Spleen (tissue), 11 donors: ENCODE data around the gene TEX2. TPM values are rescaled to one million over a fixed set of nuclear protein-coding genes. Genes with fewer than 3 reads are reported as not detected.

Source experiments
- DNase-seq: peaks from one replicate; pipeline ENCODE4 v3.0.0-alpha.2; 2020
- H3K27ac ChIP-seq, 8 donors: fragments of 200-600 bp; sonication (generic) in 7 of 8; 1 replicate in 4 of 8; 2 replicates in 4 of 8; pipeline versions ENCODE4 v1.5.0 to v1.8.0; 2016 to 2021; ENCODE audit warnings: inconsistent platforms in 4 of 8, mild to moderate bottlenecking in 4 of 8, moderate library complexity in 1 of 8
- H3K27me3 ChIP-seq, 7 donors: fragments of 200-600 bp; sonication (generic) in 6 of 7; replicated peaks in 1 of 7; 1 replicate in 4 of 7; 2 replicates in 3 of 7; pipeline versions ENCODE4 v1.5.0 to v1.8.0; 2016 to 2021; ENCODE audit warnings: inconsistent platforms in 3 of 7, mild to moderate bottlenecking in 1 of 7
- H3K36me3 ChIP-seq, 6 donors: fragments of 200-600 bp; sonication (generic) in 5 of 6; 1 replicate in 4 of 6; 2 replicates in 2 of 6; pipeline versions ENCODE4 v1.5.0 to v1.8.0; 2016 to 2021; ENCODE audit warnings: inconsistent platforms in 2 of 6
- H3K4me1 ChIP-seq, 6 donors: fragments of 200-600 bp; sonication (generic) in 5 of 6; 1 replicate in 3 of 6; 2 replicates in 3 of 6; pipeline versions ENCODE4 v1.5.0 to v1.8.0; 2016 to 2021; ENCODE audit warnings: inconsistent platforms in 3 of 6
- H3K4me3 ChIP-seq, 8 donors: fragments of 200-600 bp; sonication (generic) in 7 of 8; 1 replicate in 4 of 8; 2 replicates in 4 of 8; pipeline versions ENCODE4 v1.5.0 to v1.8.0; 2016 to 2021; ENCODE audit warnings: inconsistent platforms in 4 of 8, mild to moderate bottlenecking in 4 of 8, moderate library complexity in 2 of 8
- H3K9me3 ChIP-seq, 8 donors: fragments of 200-600 bp; sonication (generic) in 7 of 8; 1 replicate in 4 of 8; 2 replicates in 4 of 8; pipeline versions ENCODE4 v1.5.0 to v1.8.0; 2016 to 2021; ENCODE audit warnings: inconsistent platforms in 4 of 8
- POLR2A ChIP-seq, 3 donors: fragments of 450-650 bp; IDR thresholded peaks; one replicate each; pipeline ENCODE4 v1.5.1; 2017; ENCODE audit warnings: antibody characterized with exemption in 3 of 3, mild to moderate bottlenecking in 1 of 3
- POLR2AphosphoS5 ChIP-seq, 3 donors: sonication (generic); formaldehyde crosslinking; IDR thresholded peaks; one replicate each; pipeline ENCODE4 v1.5.1; 2017; ENCODE audit warnings: antibody characterized with exemption in 3 of 3
- WGBS, 5 donors: extraction: QIAGEN DNeasy Blood & Tissue Kit in 3 of 5; methylation state at CpG; one replicate each; pipeline versions ENCODE4 v1.1.5 to v1.1.7; 2013 to 2018; 5-methylcytosine and 5-hydroxymethylcytosine counted together
- intact Hi-C: fragments of 100-400 bp; cut with DNase I; formaldehyde crosslinking; loops from one replicate; pipeline ENCODE4 v1.15.0; 2023; ENCODE audit warnings: low total_unique reads
- polyA plus RNA-seq, 3 donors: library from polyadenylated mRNA; stranded (reverse); fragments of 200-250 nt; gene quantifications; one replicate each; pipeline ENCODE4 v1.2.1, GENCODE V29; 2013
- total RNA-seq, 7 donors: library from RNA; depleted of rRNA in 3 of 7; stranded (reverse); fragments of >200 nt in 3 of 7; fragmentation: NEBNext Ultra II Directional in 4 of 7; extraction: Animal tissue kit (Norgen Biotek cat#: 25700) in 4 of 7; gene quantifications; one replicate each; pipeline versions ENCODE4 v1.1.0 to v1.2.1, GENCODE V29; 2016 to 2021
- TF ChIP-seq, protein P1 (sequence below), 11 experiments: fragments of 200-600 bp in 7 of 11; fragments of 450-650 bp in 4 of 11; sonication (generic) in 4 of 11; IDR thresholded peaks in 8 of 11; conservative IDR thresholded peaks in 3 of 11; 1 replicate in 7 of 11; 2 replicates in 4 of 11; pipeline versions ENCODE4 v1.4.0 to v1.8.0; 2016 to 2021; ENCODE audit warnings: antibody characterized with exemption in 11 of 11, inconsistent platforms in 4 of 11, mild to moderate bottlenecking in 1 of 11
- donor health status: healthy with polysubstance abuse.
- donor health status: DM: no; HTN: no; CAD: no; lungs with moderate emphysema.
- donor health status: DM: no; HTN: no; CAD: no.
- donor health status: Bipolar disorder and iron deficiency.
- donor health status: healthy.
- donor health status: DM: no; HTN: no; CAD: no.
- donor health status: DM: yes; HTN: yes; CAD: no.

The TEX2 gene
- total and polyA plus RNA-seq, 10 donors: 3.0 to 44.5 (median 26.7) TPM

DNA sequence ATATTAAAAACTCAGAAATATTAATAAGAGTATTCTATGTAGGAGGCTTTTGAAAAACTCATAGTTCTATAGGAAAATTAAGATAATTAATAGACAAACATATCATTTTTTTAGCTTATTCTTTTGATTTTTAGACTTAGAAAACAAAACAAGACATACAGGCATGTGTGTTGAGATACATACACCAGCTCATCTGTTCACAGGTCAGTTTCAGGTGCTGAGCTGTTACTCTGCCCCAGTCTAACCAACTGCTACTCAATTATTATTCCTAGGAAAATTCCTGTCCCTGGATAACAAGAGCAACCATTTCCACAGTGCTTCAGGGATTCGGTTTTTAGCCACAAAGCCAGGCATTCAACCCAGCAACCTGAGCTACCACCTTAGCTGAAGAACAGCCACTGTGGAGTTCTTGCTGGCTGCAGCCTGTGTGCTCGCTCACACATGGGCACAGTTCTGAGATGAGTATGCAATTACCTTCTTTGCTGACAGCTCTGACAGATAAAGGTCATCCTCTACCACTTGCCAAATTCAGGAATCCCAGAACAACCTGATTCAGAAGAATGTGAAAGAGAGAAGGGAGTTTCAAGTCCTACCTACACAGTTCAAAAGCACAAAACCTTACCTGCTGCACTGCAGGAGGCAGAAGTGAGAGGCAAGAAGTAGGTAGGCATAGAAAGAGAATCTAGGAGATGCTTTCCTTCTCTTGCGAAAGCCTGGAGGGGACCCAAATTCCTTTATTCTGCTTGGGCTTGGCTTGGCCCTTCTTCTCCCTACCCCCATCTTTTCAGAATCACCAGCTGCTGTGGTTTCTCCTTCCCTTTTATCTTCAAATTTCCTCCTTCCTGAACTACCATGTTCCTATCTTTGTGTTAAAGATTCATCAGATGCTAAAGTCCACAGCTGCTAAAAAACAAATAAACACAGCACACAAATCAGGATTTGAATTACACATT is 62.7 kb downstream of the TEX2 start:
- H3K9me3 ChIP-seq: peaks cover 0 to 16% (median 8%) of the 10 kb centered on the region in 8 donors
- WGBS, 5 donors: 67 to 90% (median 75%) methylated on average over 3 of the region's 3 CpGs

DNA sequence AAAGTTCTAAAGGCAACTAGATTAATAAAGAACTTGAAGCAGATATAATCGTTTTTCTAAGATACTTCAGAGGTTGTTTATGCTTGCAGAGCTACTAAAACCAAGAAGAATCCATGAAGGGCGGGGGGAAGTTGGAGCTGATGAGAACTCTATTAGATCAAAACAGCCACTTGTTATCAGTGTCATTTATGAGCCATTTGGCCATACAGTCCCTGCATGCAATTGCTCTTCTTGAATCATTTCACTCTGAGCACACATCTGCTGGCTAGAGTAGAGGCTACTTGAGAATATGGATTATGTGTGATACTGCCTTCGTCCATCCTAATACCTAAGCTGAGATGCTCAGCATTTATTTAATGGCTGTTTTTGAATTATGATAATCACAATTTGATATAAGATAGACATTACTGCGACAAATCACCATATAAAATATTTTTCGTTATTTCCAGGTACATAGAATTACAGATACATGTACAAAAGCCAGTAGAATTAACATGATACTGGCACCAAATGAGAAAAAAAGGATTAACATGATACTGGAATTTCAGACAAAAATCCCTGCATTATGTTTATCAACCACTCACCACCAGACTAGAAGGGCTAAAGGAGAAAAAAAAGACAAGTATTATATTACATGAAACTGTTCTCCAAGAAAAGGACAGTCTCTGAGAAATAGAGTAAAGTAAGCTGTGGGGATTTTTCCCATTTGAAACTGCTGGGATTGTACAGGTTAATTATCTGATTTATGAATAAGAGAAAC is 64.5 kb downstream of the TEX2 start:
- no peak overlapping the region for H3K27ac ChIP-seq
- WGBS, 5 donors: 93 to 97% (median 96%) methylated on average over 5 of the region's 5 CpGs

More for the DNA sequence above, 62.7 kb downstream of the TEX2 start:
- H3K36me3 ChIP-seq: no peaks in the 10 kb centered on the region
- no peak for TF ChIP-seq POLR2A (IDR thresholded peaks at IDR 0.05)
- no peak for TF ChIP-seq POLR2AphosphoS5 (IDR thresholded peaks at IDR 0.05)
- TF ChIP-seq, protein P1, sequence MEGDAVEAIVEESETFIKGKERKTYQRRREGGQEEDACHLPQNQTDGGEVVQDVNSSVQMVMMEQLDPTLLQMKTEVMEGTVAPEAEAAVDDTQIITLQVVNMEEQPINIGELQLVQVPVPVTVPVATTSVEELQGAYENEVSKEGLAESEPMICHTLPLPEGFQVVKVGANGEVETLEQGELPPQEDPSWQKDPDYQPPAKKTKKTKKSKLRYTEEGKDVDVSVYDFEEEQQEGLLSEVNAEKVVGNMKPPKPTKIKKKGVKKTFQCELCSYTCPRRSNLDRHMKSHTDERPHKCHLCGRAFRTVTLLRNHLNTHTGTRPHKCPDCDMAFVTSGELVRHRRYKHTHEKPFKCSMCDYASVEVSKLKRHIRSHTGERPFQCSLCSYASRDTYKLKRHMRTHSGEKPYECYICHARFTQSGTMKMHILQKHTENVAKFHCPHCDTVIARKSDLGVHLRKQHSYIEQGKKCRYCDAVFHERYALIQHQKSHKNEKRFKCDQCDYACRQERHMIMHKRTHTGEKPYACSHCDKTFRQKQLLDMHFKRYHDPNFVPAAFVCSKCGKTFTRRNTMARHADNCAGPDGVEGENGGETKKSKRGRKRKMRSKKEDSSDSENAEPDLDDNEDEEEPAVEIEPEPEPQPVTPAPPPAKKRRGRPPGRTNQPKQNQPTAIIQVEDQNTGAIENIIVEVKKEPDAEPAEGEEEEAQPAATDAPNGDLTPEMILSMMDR (IDR thresholded peaks at IDR 0.05 in 8 of 11, conservative IDR thresholded peaks at IDR 0.05 in 3 of 11): no peak
- H3K4me3 ChIP-seq: no peak overlapping the region
- H3K27me3 ChIP-seq: no peaks in the 10 kb centered on the region
- no peak for DNase-seq
- intact Hi-C loops: no loop called here
- peaks cover 0 to 40% (median 16%) of the 10 kb centered on the region in 6 donors for H3K4me1 ChIP-seq
- H3K27ac ChIP-seq: no peak overlapping the region

DNA sequence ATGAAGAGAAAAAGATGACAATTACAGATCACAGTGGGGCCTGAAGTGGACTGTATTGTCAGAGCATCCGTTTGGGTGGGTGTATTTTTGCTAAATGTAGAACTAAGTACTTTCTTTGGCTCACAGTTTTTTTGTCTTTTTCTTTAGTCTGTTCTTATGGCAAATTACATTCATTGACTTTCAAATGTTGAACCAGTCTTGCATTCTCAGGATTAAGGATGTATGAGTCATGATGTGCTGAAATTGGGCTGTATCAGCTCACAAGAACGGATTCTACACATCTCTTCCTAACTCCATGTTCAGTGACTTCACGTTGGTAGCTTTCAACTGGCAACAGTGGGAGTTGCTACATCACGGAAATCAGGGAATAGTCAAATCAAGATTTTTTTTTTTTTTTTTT is 66.5 kb downstream of the TEX2 start:
- no peak overlapping the region for H3K27ac ChIP-seq
- no peak for DNase-seq
- peaks cover 0 to 16% (median 8%) of the 10 kb centered on the region in 8 donors for H3K9me3 ChIP-seq
- TF ChIP-seq, protein P1 (IDR thresholded peaks at IDR 0.05 in 8 of 11, conservative IDR thresholded peaks at IDR 0.05 in 3 of 11): no peak
- TF ChIP-seq POLR2AphosphoS5 (IDR thresholded peaks at IDR 0.05) (no peak), POLR2A (IDR thresholded peaks at IDR 0.05) (no peak)
- 84 to 93% (median 88%) methylated on average over 4 of the region's 4 CpGs for WGBS, 5 donors
- H3K27me3 ChIP-seq: no peaks in the 10 kb centered on the region
- H3K4me1 ChIP-seq: peaks cover 0 to 16% (median 7%) of the 10 kb centered on the region in 6 donors
- intact Hi-C loops: no loop called here
- peaks cover 0 to 34% (median 4%) of the 10 kb centered on the region in 6 donors for H3K36me3 ChIP-seq
- no peak overlapping the region for H3K4me3 ChIP-seq

More for the DNA sequence above, 64.5 kb downstream of the TEX2 start:
- peaks cover 0 to 16% (median 8%) of the 10 kb centered on the region in 8 donors for H3K9me3 ChIP-seq
- peaks cover 0 to 16% (median 0%) of the 10 kb centered on the region in 6 donors for H3K36me3 ChIP-seq
- H3K4me1 ChIP-seq: peaks cover 0 to 34% (median 15%) of the 10 kb centered on the region in 6 donors
- intact Hi-C loops: no loop called here
- H3K4me3 ChIP-seq: no peak overlapping the region
- no peak for DNase-seq
- no peaks in the 10 kb centered on the region for H3K27me3 ChIP-seq
- TF ChIP-seq, protein P1 (IDR thresholded peaks at IDR 0.05 in 8 of 11, conservative IDR thresholded peaks at IDR 0.05 in 3 of 11): no peak
- TF ChIP-seq POLR2A (IDR thresholded peaks at IDR 0.05): no peak
- no peak for TF ChIP-seq POLR2AphosphoS5 (IDR thresholded peaks at IDR 0.05)
